HL-60 (cell line): ENCODE measurements around the gene CMTM8.

Experiments used
- DNase-seq, 2 experiments: peaks; one replicate each; pipeline ENCODE4 v3.0.0-alpha.2; 2010 to 2020; ENCODE audit warnings: low read depth in 1 of 2, low spot score in 1 of 2
- H3K27ac ChIP-seq: fragments of 250-450 bp; sonication (Bioruptor Pico); replicated peaks from 2 replicates; pipeline ENCODE4 v1.5.1; 2020; ENCODE audit warnings: mild to moderate bottlenecking, moderate library complexity
- H3K27me3 ChIP-seq: fragments of 250-450 bp; sonication (Bioruptor Pico); 2 replicates; pipeline ENCODE4 v1.5.1; 2021; ENCODE audit warnings: mild to moderate bottlenecking, moderate library complexity; ENCODE audit not compliant: insufficient read depth, poor library complexity, severe bottlenecking
- H3K4me3 ChIP-seq: replicated peaks from 2 replicates; pipeline ENCODE4 v1.5.1; 2011; ENCODE audit warnings: mild to moderate bottlenecking, control low read depth, low read length; ENCODE audit not compliant: insufficient read depth
- GABPA ChIP-seq: IDR thresholded peaks from 2 replicates; pipeline ENCODE4 v1.6.1; 2012; ENCODE audit warnings: low read depth
- POLR2AphosphoS5 ChIP-seq: IDR thresholded peaks from 2 replicates; pipeline ENCODE4 v1.6.1; 2012; ENCODE audit warnings: low read depth
- SPI1 ChIP-seq: IDR thresholded peaks from 2 replicates; pipeline ENCODE4 v1.6.1; 2012; ENCODE audit warnings: low read depth, mild to moderate bottlenecking, borderline replicate concordance
- TF ChIP-seq, protein P1 (sequence below): IDR thresholded peaks from one replicate; pipeline ENCODE4 v1.5.1; 2011; ENCODE audit warnings: low read length, control low read depth, inconsistent platforms; ENCODE audit not compliant: insufficient read depth
- TF ChIP-seq, protein P2 (sequence below): IDR thresholded peaks from 2 replicates; pipeline ENCODE4 v1.6.1; 2012; ENCODE audit warnings: low read depth; ENCODE audit not compliant: insufficient replicate concordance

The CMTM8 gene

DNA sequence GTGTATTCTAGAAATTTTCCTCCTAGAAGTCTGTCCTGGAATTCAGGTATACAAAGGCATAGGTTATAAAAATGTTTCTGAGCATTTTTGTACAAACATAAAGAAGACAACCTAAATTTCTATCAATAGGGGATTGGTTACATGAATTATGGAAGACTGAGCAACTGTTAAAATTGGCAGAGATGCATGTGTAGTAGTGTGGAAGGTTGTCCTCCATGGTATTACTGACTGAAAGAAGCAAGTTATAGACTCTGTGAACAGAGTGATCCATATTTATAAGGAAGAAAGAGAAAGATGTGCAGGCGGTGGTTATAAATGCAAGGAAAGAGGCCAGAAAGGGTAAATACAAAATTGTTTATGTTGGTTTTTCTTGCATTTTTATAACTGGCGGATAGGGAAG is 114.9 kb downstream of the CMTM8 start:
- H3K27me3 ChIP-seq: no peaks in the 10 kb centered on the region
- no peak overlapping the region for H3K4me3 ChIP-seq
- TF ChIP-seq SPI1 (no peak), GABPA (no peak), POLR2AphosphoS5 (no peak)
- TF ChIP-seq, protein P1, sequence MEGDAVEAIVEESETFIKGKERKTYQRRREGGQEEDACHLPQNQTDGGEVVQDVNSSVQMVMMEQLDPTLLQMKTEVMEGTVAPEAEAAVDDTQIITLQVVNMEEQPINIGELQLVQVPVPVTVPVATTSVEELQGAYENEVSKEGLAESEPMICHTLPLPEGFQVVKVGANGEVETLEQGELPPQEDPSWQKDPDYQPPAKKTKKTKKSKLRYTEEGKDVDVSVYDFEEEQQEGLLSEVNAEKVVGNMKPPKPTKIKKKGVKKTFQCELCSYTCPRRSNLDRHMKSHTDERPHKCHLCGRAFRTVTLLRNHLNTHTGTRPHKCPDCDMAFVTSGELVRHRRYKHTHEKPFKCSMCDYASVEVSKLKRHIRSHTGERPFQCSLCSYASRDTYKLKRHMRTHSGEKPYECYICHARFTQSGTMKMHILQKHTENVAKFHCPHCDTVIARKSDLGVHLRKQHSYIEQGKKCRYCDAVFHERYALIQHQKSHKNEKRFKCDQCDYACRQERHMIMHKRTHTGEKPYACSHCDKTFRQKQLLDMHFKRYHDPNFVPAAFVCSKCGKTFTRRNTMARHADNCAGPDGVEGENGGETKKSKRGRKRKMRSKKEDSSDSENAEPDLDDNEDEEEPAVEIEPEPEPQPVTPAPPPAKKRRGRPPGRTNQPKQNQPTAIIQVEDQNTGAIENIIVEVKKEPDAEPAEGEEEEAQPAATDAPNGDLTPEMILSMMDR: no peak
- TF ChIP-seq, protein P2, sequence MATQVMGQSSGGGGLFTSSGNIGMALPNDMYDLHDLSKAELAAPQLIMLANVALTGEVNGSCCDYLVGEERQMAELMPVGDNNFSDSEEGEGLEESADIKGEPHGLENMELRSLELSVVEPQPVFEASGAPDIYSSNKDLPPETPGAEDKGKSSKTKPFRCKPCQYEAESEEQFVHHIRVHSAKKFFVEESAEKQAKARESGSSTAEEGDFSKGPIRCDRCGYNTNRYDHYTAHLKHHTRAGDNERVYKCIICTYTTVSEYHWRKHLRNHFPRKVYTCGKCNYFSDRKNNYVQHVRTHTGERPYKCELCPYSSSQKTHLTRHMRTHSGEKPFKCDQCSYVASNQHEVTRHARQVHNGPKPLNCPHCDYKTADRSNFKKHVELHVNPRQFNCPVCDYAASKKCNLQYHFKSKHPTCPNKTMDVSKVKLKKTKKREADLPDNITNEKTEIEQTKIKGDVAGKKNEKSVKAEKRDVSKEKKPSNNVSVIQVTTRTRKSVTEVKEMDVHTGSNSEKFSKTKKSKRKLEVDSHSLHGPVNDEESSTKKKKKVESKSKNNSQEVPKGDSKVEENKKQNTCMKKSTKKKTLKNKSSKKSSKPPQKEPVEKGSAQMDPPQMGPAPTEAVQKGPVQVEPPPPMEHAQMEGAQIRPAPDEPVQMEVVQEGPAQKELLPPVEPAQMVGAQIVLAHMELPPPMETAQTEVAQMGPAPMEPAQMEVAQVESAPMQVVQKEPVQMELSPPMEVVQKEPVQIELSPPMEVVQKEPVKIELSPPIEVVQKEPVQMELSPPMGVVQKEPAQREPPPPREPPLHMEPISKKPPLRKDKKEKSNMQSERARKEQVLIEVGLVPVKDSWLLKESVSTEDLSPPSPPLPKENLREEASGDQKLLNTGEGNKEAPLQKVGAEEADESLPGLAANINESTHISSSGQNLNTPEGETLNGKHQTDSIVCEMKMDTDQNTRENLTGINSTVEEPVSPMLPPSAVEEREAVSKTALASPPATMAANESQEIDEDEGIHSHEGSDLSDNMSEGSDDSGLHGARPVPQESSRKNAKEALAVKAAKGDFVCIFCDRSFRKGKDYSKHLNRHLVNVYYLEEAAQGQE: no peak
- H3K27ac ChIP-seq: no peak overlapping the region
- no peak for DNase-seq

- no peak overlapping the region for H3K27ac ChIP-seq
- DNase-seq: no peak
- TF ChIP-seq, protein P2: no peak
- TF ChIP-seq, protein P1: no peak
- TF ChIP-seq SPI1 (no peak), GABPA (no peak), POLR2AphosphoS5 (no peak)
- no peaks in the 10 kb centered on the region for H3K27me3 ChIP-seq
- no peak overlapping the region for H3K4me3 ChIP-seq
These were observed 115.9 kb downstream of the CMTM8 start for GRCh38 chr3:32354362-32354778.

GRCh38 chr3:32355751-32356291 is 117.3 kb downstream of the CMTM8 start:
- Histone ChIP-seq H3K27ac (no peak overlapping the region), H3K4me3 (no peak overlapping the region), H3K27me3 (no peaks in the 10 kb centered on the region)
- no peak for DNase-seq
- TF ChIP-seq, protein P1: no peak
- TF ChIP-seq GABPA (no peak), SPI1 (no peak), POLR2AphosphoS5 (no peak)
- TF ChIP-seq, protein P2: no peak
